ENCODE measurements around the gene EEF2. TPM values are rescaled to one million over a fixed set of nuclear protein-coding genes. Genes with fewer than 3 reads are reported as not detected.
A peak's percentile ranks its signal among the peaks of the same experiment; 100 is the strongest.

The EEF2 gene
- total and polyA plus RNA-seq, 2 donors (not counting 1 experiment from before 2014, with no cell fraction given) = 1,449 to 3,167 TPM

GRCh38 chr19:3980353-3981251 lies 4.7 kb downstream of the EEF2 start:
- Mint-ChIP-seq H3K27me3 (no peaks in the 10 kb centered on the region), H3K9me3 (ENCODE audit: insufficient read depth) (no peaks in the 10 kb centered on the region), H3K4me3 (no peak overlapping the region), H3K27ac (peak overlapping the region; percentile 50), H3K4me1 (peaks cover 35% of the 10 kb centered on the region)
- CTCF ChIA-PET = no interaction called here
- Histone ChIP-seq H3K9me3 (ENCODE audit: control extremely low read depth in 1 of 3, control insufficient read depth in 2 of 3, insufficient read depth in 1 of 3, low read length in 2 of 3) (peaks cover 0 to 4% (median 0%) of the 10 kb centered on the region in 3 donors), H3K4me2 (replicated peaks; ENCODE audit: low read depth, low read length, poor library complexity, severe bottlenecking) (no peak overlapping the region), H3K36me3 (replicated peaks in 1 of 2; ENCODE audit: control extremely low read depth in 1 of 2, control insufficient read depth in 1 of 2, extremely low read depth in 1 of 2, insufficient read depth in 2 of 2, low read length in 1 of 2) (peaks cover 3 to 84% of the 10 kb centered on the region in 2 experiments), H2AFZ (ENCODE audit: insufficient read depth, low read depth, low read length, poor library complexity, severe bottlenecking) (no peak overlapping the region), H3K79me2 (ENCODE audit: control insufficient read depth, insufficient read depth, low read length) (peaks cover 43% of the 10 kb centered on the region), H3K4me3 (ENCODE audit: control extremely low read depth in 1 of 5, extremely low read depth in 1 of 5, insufficient read depth in 1 of 5, low read depth in 2 of 5, low read length in 4 of 5) (no peak overlapping the region), H4K20me1 (ENCODE audit: control insufficient read depth, insufficient read depth, low read length, poor library complexity, severe bottlenecking) (peaks cover 96% of the 10 kb centered on the region), H3K27me3 (replicated peaks in 1 of 4; ENCODE audit: control extremely low read depth in 1 of 4, control insufficient read depth in 3 of 4, insufficient read depth in 4 of 4, low read length in 3 of 4) (no peaks in the 10 kb centered on the region), H3K4me1 (ENCODE audit: control insufficient read depth in 2 of 2, insufficient read depth in 2 of 2, low read length in 2 of 2) (peaks cover 11 to 18% of the 10 kb centered on the region in 2 donors), H3K9ac (ENCODE audit: low read length) (no peak overlapping the region), H3K27ac (ENCODE audit: low read length in 2 of 2) (no peak overlapping the region)
- ATAC-seq (ENCODE audit: low read depth) (no peak), DNase-seq (peak; percentile 37)
- POLR2A ChIA-PET = no interaction called here
- intact Hi-C loops (cut with micrococcal nuclease) = no loop called here
- no peak for TF ChIP-seq CTCF (IDR thresholded peaks at IDR 0.05)
- no peak for TF ChIP-seq EZH2 (IDR thresholded peaks at IDR 0.05; ENCODE audit: borderline replicate concordance, insufficient read depth, low read depth, low read length, poor library complexity, severe bottlenecking)
- WGBS (ENCODE audit: insufficient coverage) = 94% methylated on average over 26 of the region's 31 CpGs
